Medulla oblongata (tissue), 1 donor: ENCODE results near the gene ISY1.

Experiments used
- DNase-seq: peaks from one replicate; pipeline ENCODE4 v3.0.0-alpha.2; 2015; ENCODE audit errors: extremely low spot score

ISY1 gene

GRCh38 chr3:129087138-129087702, 73.6 kb downstream of the ISY1 start:
- no peak for DNase-seq

- DNase-seq: no peak
Measured at GRCh38 chr3:129085818-129086217, 75.0 kb downstream of the ISY1 start.

- no peak for DNase-seq
Measured at GRCh38 chr3:129085165-129085715, 75.6 kb downstream of the ISY1 start.

GRCh38 chr3:129084501-129084900, 76.4 kb downstream of the ISY1 start:
- DNase-seq: no peak

- no peak for DNase-seq
Measured at GRCh38 chr3:129082026-129082425, 78.8 kb downstream of the ISY1 start.

- no peak for DNase-seq
Measured at GRCh38 chr3:129081503-129081902, 79.4 kb downstream of the ISY1 start.

- DNase-seq: no peak
Measured at GRCh38 chr3:129078510-129078909, 82.4 kb downstream of the ISY1 start.
